Panc1 (cell line): Measurements from ENCODE around the gene MID1IP1.

Source experiments
- POLR2AphosphoS5 ChIP-seq: IDR thresholded peaks from 2 replicates; pipeline ENCODE4 v1.6.1; 2012; ENCODE audit warnings: mild to moderate bottlenecking, low read depth, low read length, moderate library complexity
- SIN3A ChIP-seq: IDR thresholded peaks from 2 replicates; pipeline ENCODE4 v1.6.1; 2012; ENCODE audit warnings: low read depth, mild to moderate bottlenecking, low read length, moderate library complexity, borderline replicate concordance; ENCODE audit not compliant: insufficient read depth
- TCF7L2 ChIP-seq: IDR thresholded peaks from 2 replicates; pipeline ENCODE4 v1.6.1; 2011; ENCODE audit warnings: mild to moderate bottlenecking, low read depth, low read length, inconsistent platforms
- TF ChIP-seq, protein P1 (sequence below): fragments of 450-650 bp; IDR thresholded peaks from 2 replicates; pipeline ENCODE4 v1.5.1; 2017; ENCODE audit warnings: mild to moderate bottlenecking
- TF ChIP-seq, protein P2 (sequence below), 2 experiments: IDR thresholded peaks; 2 replicates each; pipeline ENCODE4 v1.6.1; 2011 to 2012; ENCODE audit warnings: low read depth in 2 of 2, control low read depth in 1 of 2, low read length in 1 of 2, mild to moderate bottlenecking in 1 of 2, moderate library complexity in 1 of 2; ENCODE audit not compliant: insufficient read depth in 1 of 2

DNA sequence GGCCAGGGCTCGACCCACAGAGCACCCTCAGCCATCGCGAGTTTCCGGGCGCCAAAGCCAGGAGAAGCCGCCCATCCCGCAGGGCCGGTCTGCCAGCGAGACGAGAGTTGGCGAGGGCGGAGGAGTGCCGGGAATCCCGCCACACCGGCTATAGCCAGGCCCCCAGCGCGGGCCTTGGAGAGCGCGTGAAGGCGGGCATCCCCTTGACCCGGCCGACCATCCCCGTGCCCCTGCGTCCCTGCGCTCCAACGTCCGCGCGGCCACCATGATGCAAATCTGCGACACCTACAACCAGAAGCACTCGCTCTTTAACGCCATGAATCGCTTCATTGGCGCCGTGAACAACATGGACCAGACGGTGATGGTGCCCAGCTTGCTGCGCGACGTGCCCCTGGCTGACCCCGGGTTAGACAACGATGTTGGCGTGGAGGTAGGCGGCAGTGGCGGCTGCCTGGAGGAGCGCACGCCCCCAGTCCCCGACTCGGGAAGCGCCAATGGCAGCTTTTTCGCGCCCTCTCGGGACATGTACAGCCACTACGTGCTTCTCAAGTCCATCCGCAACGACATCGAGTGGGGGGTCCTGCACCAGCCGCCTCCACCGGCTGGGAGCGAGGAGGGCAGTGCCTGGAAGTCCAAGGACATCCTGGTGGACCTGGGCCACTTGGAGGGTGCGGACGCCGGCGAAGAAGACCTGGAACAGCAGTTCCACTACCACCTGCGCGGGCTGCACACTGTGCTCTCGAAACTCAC, 3.6 kb downstream of the MID1IP1 start:
- TF ChIP-seq, protein P1, sequence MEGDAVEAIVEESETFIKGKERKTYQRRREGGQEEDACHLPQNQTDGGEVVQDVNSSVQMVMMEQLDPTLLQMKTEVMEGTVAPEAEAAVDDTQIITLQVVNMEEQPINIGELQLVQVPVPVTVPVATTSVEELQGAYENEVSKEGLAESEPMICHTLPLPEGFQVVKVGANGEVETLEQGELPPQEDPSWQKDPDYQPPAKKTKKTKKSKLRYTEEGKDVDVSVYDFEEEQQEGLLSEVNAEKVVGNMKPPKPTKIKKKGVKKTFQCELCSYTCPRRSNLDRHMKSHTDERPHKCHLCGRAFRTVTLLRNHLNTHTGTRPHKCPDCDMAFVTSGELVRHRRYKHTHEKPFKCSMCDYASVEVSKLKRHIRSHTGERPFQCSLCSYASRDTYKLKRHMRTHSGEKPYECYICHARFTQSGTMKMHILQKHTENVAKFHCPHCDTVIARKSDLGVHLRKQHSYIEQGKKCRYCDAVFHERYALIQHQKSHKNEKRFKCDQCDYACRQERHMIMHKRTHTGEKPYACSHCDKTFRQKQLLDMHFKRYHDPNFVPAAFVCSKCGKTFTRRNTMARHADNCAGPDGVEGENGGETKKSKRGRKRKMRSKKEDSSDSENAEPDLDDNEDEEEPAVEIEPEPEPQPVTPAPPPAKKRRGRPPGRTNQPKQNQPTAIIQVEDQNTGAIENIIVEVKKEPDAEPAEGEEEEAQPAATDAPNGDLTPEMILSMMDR, result no peak
- TF ChIP-seq POLR2AphosphoS5, result no peak
- TF ChIP-seq, protein P2, sequence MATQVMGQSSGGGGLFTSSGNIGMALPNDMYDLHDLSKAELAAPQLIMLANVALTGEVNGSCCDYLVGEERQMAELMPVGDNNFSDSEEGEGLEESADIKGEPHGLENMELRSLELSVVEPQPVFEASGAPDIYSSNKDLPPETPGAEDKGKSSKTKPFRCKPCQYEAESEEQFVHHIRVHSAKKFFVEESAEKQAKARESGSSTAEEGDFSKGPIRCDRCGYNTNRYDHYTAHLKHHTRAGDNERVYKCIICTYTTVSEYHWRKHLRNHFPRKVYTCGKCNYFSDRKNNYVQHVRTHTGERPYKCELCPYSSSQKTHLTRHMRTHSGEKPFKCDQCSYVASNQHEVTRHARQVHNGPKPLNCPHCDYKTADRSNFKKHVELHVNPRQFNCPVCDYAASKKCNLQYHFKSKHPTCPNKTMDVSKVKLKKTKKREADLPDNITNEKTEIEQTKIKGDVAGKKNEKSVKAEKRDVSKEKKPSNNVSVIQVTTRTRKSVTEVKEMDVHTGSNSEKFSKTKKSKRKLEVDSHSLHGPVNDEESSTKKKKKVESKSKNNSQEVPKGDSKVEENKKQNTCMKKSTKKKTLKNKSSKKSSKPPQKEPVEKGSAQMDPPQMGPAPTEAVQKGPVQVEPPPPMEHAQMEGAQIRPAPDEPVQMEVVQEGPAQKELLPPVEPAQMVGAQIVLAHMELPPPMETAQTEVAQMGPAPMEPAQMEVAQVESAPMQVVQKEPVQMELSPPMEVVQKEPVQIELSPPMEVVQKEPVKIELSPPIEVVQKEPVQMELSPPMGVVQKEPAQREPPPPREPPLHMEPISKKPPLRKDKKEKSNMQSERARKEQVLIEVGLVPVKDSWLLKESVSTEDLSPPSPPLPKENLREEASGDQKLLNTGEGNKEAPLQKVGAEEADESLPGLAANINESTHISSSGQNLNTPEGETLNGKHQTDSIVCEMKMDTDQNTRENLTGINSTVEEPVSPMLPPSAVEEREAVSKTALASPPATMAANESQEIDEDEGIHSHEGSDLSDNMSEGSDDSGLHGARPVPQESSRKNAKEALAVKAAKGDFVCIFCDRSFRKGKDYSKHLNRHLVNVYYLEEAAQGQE (IDR thresholded peaks at IDR 0.05; ENCODE audit: insufficient read depth in 1 of 2, low read depth in 2 of 2, low read length in 1 of 2), result no peak
- TF ChIP-seq TCF7L2, result no peak
- TF ChIP-seq SIN3A, result no peak
